Glutamatergic neuron (in vitro differentiated cells): ENCODE data around the gene ABHD8. TPM values are rescaled to one million over a fixed set of nuclear protein-coding genes. Genes with fewer than 3 reads are reported as not detected.

Experiments used
- DNase-seq: peaks from one replicate; pipeline ENCODE4 v3.0.0; 2022
- H3K27ac Mint-ChIP-seq: one replicate; pipeline ENCODE4 v1.8.0; 2020; ENCODE audit warnings: mild to moderate bottlenecking, mixed read lengths, inconsistent platforms; ENCODE audit not compliant: unreplicated experiment
- H3K27me3 Mint-ChIP-seq: one replicate; pipeline ENCODE4 v1.8.0; 2020; ENCODE audit warnings: mild to moderate bottlenecking, moderate library complexity, mixed read lengths, inconsistent platforms; ENCODE audit not compliant: unreplicated experiment
- H3K36me3 Mint-ChIP-seq: one replicate; pipeline ENCODE4 v1.8.0; 2020; ENCODE audit warnings: mild to moderate bottlenecking, mixed read lengths, inconsistent platforms; ENCODE audit not compliant: unreplicated experiment
- H3K4me1 Mint-ChIP-seq: one replicate; pipeline ENCODE4 v1.8.0; 2020; ENCODE audit warnings: mild to moderate bottlenecking, low read depth, mixed read lengths, inconsistent platforms; ENCODE audit not compliant: unreplicated experiment
- H3K4me3 Mint-ChIP-seq: one replicate; pipeline ENCODE4 v1.8.0; 2020; ENCODE audit warnings: mild to moderate bottlenecking, mixed read lengths, inconsistent platforms; ENCODE audit not compliant: unreplicated experiment
- H3K9me3 Mint-ChIP-seq: one replicate; pipeline ENCODE4 v1.8.0; 2020; ENCODE audit warnings: mild to moderate bottlenecking, moderate library complexity, mixed read lengths, inconsistent platforms; ENCODE audit not compliant: unreplicated experiment
- CTCF ChIP-seq: fragments of 200-600 bp; sonication (generic); IDR thresholded peaks from one replicate; pipeline ENCODE4 v1.5.0; 2021; ENCODE audit not compliant: partially characterized antibody, unreplicated experiment
- total RNA-seq: library from RNA; stranded (reverse); fragmentation: NEBNext Ultra II Directional; extraction: Animal tissue kit (Norgen Biotek cat#: 25700); gene quantifications from one replicate; pipeline ENCODE4 v1.2.1, GENCODE V29; 2021; ENCODE audit not compliant: unreplicated experiment

Gene ABHD8
- total RNA-seq, 1 donor from 2014 or later: 14.1 TPM

GRCh38 chr19:17321655-17322489 is 18.6 kb upstream of the ABHD8 start:
- Mint-ChIP-seq H3K4me1 (peaks cover 13% of the 10 kb centered on the region), H3K27me3 (peaks cover 7% of the 10 kb centered on the region), H3K27ac (peak overlapping the region; percentile 96), H3K4me3 (peak overlapping the region; percentile 67), H3K36me3 (no peaks in the 10 kb centered on the region), H3K9me3 (peaks cover 8% of the 10 kb centered on the region)
- no peak for TF ChIP-seq CTCF
- DNase-seq: peak; percentile 75

GRCh38 chr19:17320435-17320834 is 17.2 kb upstream of the ABHD8 start:
- DNase-seq: no peak
- Mint-ChIP-seq H3K4me1 (peaks cover 13% of the 10 kb centered on the region), H3K9me3 (peaks cover 8% of the 10 kb centered on the region), H3K27ac (no peak overlapping the region), H3K27me3 (peaks cover 7% of the 10 kb centered on the region), H3K4me3 (no peak overlapping the region), H3K36me3 (no peaks in the 10 kb centered on the region)
- TF ChIP-seq CTCF: no peak

- H3K27ac Mint-ChIP-seq: no peak overlapping the region
- H3K4me3 Mint-ChIP-seq: no peak overlapping the region
- H3K4me1 Mint-ChIP-seq: peaks cover 13% of the 10 kb centered on the region
- no peaks in the 10 kb centered on the region for H3K36me3 Mint-ChIP-seq
- no peak for DNase-seq
- peaks cover 7% of the 10 kb centered on the region for H3K27me3 Mint-ChIP-seq
- peaks cover 7% of the 10 kb centered on the region for H3K9me3 Mint-ChIP-seq
- no peak for TF ChIP-seq CTCF
Measured at GRCh38 chr19:17319473-17320238, 16.4 kb upstream of the ABHD8 start.

- no peak for DNase-seq
- peaks cover 7% of the 10 kb centered on the region for H3K9me3 Mint-ChIP-seq
- H3K36me3 Mint-ChIP-seq: no peaks in the 10 kb centered on the region
- peaks cover 7% of the 10 kb centered on the region for H3K27me3 Mint-ChIP-seq
- H3K4me1 Mint-ChIP-seq: peaks cover 13% of the 10 kb centered on the region
- no peak overlapping the region for H3K4me3 Mint-ChIP-seq
- TF ChIP-seq CTCF: no peak
- no peak overlapping the region for H3K27ac Mint-ChIP-seq
Measured at GRCh38 chr19:17318966-17319365, 15.7 kb upstream of the ABHD8 start.
